Neural progenitor cell (in vitro differentiated cells): ENCODE data around the gene TMEM37. TPM values are rescaled to one million over a fixed set of nuclear protein-coding genes. Genes with fewer than 3 reads are reported as not detected.
A peak's percentile ranks its signal among the peaks of the same experiment; 100 is the strongest.

ENCODE experiments used
- DNase-seq: peaks from one replicate; pipeline ENCODE4 v3.0.0-alpha.2; 2016; ENCODE audit warnings: low spot score
- H2AFZ ChIP-seq: fragments of 200-600 bp; sonication (generic); replicated peaks from 2 replicates; pipeline ENCODE4 v1.6.1; 2016; ENCODE audit warnings: antibody characterized with exemption
- H3F3A ChIP-seq: fragments of 200-600 bp; sonication (generic); 2 replicates; pipeline ENCODE4 v1.6.1; 2016; ENCODE audit warnings: antibody characterized with exemption, low read depth
- H3K27ac ChIP-seq: fragments of 200-600 bp; sonication (generic); 2 replicates; pipeline ENCODE4 v1.5.1; 2016; ENCODE audit warnings: mild to moderate bottlenecking
- H3K27me3 ChIP-seq: fragments of 200-600 bp; sonication (generic); 2 replicates; pipeline ENCODE4 v1.6.1; 2016; ENCODE audit warnings: mild to moderate bottlenecking, moderate library complexity
- H3K36me3 ChIP-seq: fragments of 200-600 bp; sonication (generic); 2 replicates; pipeline ENCODE4 v1.5.1; 2016
- H3K4me1 ChIP-seq: fragments of 200-600 bp; sonication (generic); 2 replicates; pipeline ENCODE4 v1.6.1; 2016; ENCODE audit warnings: mixed run types
- H3K4me2 ChIP-seq: fragments of 200-600 bp; sonication (generic); 2 replicates; pipeline ENCODE4 v1.6.1; 2016
- H3K4me3 ChIP-seq: fragments of 200-600 bp; sonication (generic); 2 replicates; pipeline ENCODE4 v1.5.1; 2016
- H3K79me2 ChIP-seq: fragments of 200-600 bp; sonication (generic); 2 replicates; pipeline ENCODE4 v1.6.1; 2016; ENCODE audit warnings: low read depth
- H3K9ac ChIP-seq: fragments of 200-600 bp; sonication (generic); 2 replicates; pipeline ENCODE4 v1.6.1; 2016
- H3K9me3 ChIP-seq: fragments of 200-600 bp; sonication (generic); 2 replicates; pipeline ENCODE4 v1.5.1; 2016; ENCODE audit warnings: low read depth
- H4K20me1 ChIP-seq: fragments of 200-600 bp; sonication (generic); 2 replicates; pipeline ENCODE4 v1.6.1; 2016; ENCODE audit warnings: low read depth
- H3K27ac Mint-ChIP-seq: 3 replicates; pipeline ENCODE4 v1.8.0; 2021; ENCODE audit warnings: mixed read lengths
- H3K27me3 Mint-ChIP-seq: 2 replicates; pipeline ENCODE4 v1.8.0; 2022; ENCODE audit warnings: low read depth, mild to moderate bottlenecking, inconsistent platforms, moderate library complexity, mixed read lengths; ENCODE audit not compliant: insufficient read depth
- H3K36me3 Mint-ChIP-seq: 3 replicates; pipeline ENCODE4 v1.8.0; 2021; ENCODE audit warnings: mixed read lengths
- H3K4me1 Mint-ChIP-seq: 3 replicates; pipeline ENCODE4 v1.8.0; 2021; ENCODE audit warnings: mixed read lengths
- H3K4me3 Mint-ChIP-seq: 3 replicates; pipeline ENCODE4 v1.8.0; 2021; ENCODE audit warnings: mild to moderate bottlenecking, moderate library complexity, mixed read lengths
- H3K9me3 Mint-ChIP-seq: 3 replicates; pipeline ENCODE4 v1.8.0; 2020; ENCODE audit warnings: mixed read lengths
- EZH2 ChIP-seq: fragments of 200-600 bp; sonication (generic); IDR thresholded peaks from 2 replicates; pipeline ENCODE4 v1.6.1; 2017; ENCODE audit warnings: antibody characterized with exemption, mild to moderate bottlenecking, moderate library complexity
- EZH2phosphoT487 ChIP-seq: fragments of 200-600 bp; sonication (generic); IDR thresholded peaks from 2 replicates; pipeline ENCODE4 v1.6.1; 2017; ENCODE audit warnings: antibody characterized with exemption
- total RNA-seq: library from RNA; depleted of rRNA; stranded (reverse); fragments of >200 nt; gene quantifications from 2 replicates; pipeline ENCODE4 v1.2.3, GENCODE V29; 2015; ENCODE audit warnings: low replicate concordance
- TF ChIP-seq, protein P1 (sequence below): fragments of 200-600 bp; sonication (generic); IDR thresholded peaks from 2 replicates; pipeline ENCODE4 v1.5.1; 2017; ENCODE audit warnings: antibody characterized with exemption, mild to moderate bottlenecking

TMEM37 gene
- total RNA-seq, 1 donor from 2014 or later, result 1.0 TPM

DNA sequence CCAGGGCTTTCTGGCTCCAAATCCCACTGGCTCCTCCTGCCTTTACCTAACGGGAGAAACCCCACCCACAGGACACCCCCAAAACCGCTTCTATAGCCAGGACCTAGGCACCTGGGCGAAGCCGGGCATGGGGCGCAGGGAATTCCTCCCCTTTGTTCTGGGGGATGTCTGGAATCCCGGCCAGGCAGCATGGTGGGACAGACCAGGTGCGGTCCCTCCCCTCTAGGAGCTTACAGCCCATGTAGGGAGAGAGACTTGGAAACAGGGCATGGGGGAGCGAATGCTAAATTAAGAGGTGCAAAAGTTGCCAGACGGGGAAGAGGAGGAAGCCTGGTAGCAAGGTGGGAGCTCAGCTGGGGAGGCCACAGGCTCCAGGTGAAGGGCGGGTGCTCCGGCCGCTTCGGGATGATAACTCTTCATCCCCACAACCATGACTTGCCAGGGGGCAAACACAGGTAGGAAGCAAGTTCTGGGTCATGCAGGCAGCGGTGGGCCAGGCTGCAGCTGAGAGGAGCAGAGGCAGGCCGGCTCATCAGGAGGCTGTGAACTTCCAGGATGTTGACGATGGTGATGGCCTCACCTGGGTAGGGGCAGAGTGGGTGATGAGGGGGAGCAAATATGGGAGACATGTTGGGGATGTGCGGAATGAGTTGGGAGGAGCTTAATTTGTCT lies 1.3 kb downstream of the TMEM37 start:
- Histone ChIP-seq H3K9me3 (no peaks in the 10 kb centered on the region), H3K27me3 (peaks cover 31% of the 10 kb centered on the region), H3K9ac (no peak overlapping the region), H3K4me3 (peak overlapping the region; percentile 64), H4K20me1 (peaks cover 13% of the 10 kb centered on the region), H3K27ac (no peak overlapping the region), H3F3A (peaks cover 37% of the 10 kb centered on the region), H3K36me3 (no peaks in the 10 kb centered on the region), H3K4me2 (peak overlapping the region; percentile 90), H3K4me1 (peaks cover 23% of the 10 kb centered on the region), H2AFZ (no peak overlapping the region), H3K79me2 (no peaks in the 10 kb centered on the region)
- no peak for DNase-seq
- no peak overlapping the region for H3K27ac Mint-ChIP-seq
- peaks cover 3% of the 10 kb centered on the region for H3K9me3 Mint-ChIP-seq
- TF ChIP-seq EZH2phosphoT487 (no peak), EZH2 (no peak)
- TF ChIP-seq, protein P1, sequence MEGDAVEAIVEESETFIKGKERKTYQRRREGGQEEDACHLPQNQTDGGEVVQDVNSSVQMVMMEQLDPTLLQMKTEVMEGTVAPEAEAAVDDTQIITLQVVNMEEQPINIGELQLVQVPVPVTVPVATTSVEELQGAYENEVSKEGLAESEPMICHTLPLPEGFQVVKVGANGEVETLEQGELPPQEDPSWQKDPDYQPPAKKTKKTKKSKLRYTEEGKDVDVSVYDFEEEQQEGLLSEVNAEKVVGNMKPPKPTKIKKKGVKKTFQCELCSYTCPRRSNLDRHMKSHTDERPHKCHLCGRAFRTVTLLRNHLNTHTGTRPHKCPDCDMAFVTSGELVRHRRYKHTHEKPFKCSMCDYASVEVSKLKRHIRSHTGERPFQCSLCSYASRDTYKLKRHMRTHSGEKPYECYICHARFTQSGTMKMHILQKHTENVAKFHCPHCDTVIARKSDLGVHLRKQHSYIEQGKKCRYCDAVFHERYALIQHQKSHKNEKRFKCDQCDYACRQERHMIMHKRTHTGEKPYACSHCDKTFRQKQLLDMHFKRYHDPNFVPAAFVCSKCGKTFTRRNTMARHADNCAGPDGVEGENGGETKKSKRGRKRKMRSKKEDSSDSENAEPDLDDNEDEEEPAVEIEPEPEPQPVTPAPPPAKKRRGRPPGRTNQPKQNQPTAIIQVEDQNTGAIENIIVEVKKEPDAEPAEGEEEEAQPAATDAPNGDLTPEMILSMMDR, result no peak
- H3K27me3 Mint-ChIP-seq, result peaks cover 15% of the 10 kb centered on the region
- peak overlapping the region; percentile 82 for H3K4me3 Mint-ChIP-seq
- no peaks in the 10 kb centered on the region for H3K36me3 Mint-ChIP-seq
- H3K4me1 Mint-ChIP-seq, result peaks cover 41% of the 10 kb centered on the region

DNA sequence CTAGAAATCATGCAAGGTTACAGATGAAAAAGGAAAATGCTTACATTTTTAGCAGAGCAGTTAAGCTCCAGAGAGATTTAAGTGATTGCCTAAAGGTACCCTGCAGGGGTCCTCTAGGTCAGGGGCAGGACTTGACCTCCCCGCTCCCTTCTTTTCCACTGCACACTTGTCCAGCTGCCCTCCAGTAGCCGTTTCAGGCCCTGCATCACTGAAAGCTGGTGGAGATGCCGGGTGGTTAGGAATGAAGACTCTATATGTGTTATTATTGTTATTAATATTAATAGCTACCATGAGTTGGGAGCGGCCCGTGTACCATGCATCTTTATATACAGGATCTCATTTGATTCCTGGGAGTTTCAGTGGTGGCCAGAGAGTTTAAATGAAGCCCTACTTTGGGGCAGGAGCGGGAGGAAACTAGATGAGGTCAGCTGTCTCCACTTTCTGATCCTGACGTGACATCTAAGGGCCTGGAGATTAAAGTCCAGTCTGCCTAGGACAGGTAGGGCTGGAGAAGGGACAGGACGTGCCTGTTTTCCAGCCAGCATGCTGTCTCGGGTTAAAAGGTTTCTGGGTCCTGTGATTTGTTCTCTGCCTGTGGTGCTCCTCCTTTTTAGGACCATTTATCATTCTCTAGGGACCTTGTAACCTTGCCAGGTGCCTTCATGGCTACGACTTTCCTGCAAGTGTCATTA lies 2.1 kb downstream of the TMEM37 start:
- H3K4me2 ChIP-seq, result no peak overlapping the region
- no peak overlapping the region for H3K4me3 ChIP-seq
- H3K27me3 Mint-ChIP-seq, result peaks cover 15% of the 10 kb centered on the region
- H3K27me3 ChIP-seq, result peaks cover 31% of the 10 kb centered on the region
- H3K27ac Mint-ChIP-seq, result no peak overlapping the region
- H3K9me3 ChIP-seq, result no peaks in the 10 kb centered on the region
- H3K4me1 Mint-ChIP-seq, result peaks cover 35% of the 10 kb centered on the region
- DNase-seq, result no peak
- H3K27ac ChIP-seq, result no peak overlapping the region
- H3K9ac ChIP-seq, result no peak overlapping the region
- H2AFZ ChIP-seq, result no peak overlapping the region
- peak overlapping the region; percentile 69 for H3K4me3 Mint-ChIP-seq
- H3K36me3 Mint-ChIP-seq, result no peaks in the 10 kb centered on the region
- H3K9me3 Mint-ChIP-seq, result peaks cover 3% of the 10 kb centered on the region
- peaks cover 23% of the 10 kb centered on the region for H3K4me1 ChIP-seq
- H3K36me3 ChIP-seq, result no peaks in the 10 kb centered on the region
- TF ChIP-seq EZH2phosphoT487, result no peak
- no peaks in the 10 kb centered on the region for H3K79me2 ChIP-seq
- peaks cover 13% of the 10 kb centered on the region for H4K20me1 ChIP-seq
- H3F3A ChIP-seq, result peaks cover 37% of the 10 kb centered on the region

DNA sequence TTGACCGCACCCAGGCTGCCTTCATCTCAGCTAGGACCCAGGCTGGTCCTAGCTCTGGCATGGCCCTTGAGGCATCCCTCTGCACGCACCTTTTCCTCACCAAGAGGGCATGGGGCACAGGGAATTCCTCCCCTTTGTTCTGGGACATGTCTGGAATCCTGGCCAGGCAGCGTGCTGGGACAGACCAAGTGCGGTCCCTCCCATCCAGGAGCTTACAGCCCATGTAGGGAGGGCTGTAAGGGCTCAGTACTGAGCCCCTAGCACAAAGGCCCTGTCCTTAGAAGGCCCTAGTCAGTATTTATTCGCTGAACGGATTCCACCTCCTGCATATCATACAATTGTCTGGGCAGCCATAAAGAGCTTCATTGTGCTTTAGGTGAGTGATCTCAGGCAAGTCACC lies 3.0 kb downstream of the TMEM37 start:
- no peak for TF ChIP-seq EZH2phosphoT487
- no peak for TF ChIP-seq EZH2
- TF ChIP-seq, protein P1, result no peak
- H3K4me3 Mint-ChIP-seq, result no peak overlapping the region

More for the DNA sequence above, 3.0 kb downstream of the TMEM37 start:
- Histone ChIP-seq H3K4me3 (no peak overlapping the region), H3K4me2 (peak overlapping the region; percentile 6), H3F3A (peaks cover 29% of the 10 kb centered on the region), H3K9me3 (no peaks in the 10 kb centered on the region), H3K9ac (no peak overlapping the region), H3K79me2 (no peaks in the 10 kb centered on the region), H3K36me3 (no peaks in the 10 kb centered on the region), H2AFZ (no peak overlapping the region), H3K27me3 (peaks cover 31% of the 10 kb centered on the region), H3K27ac (no peak overlapping the region), H4K20me1 (peaks cover 13% of the 10 kb centered on the region), H3K4me1 (peaks cover 23% of the 10 kb centered on the region)
- peaks cover 13% of the 10 kb centered on the region for H3K27me3 Mint-ChIP-seq
- H3K36me3 Mint-ChIP-seq, result no peaks in the 10 kb centered on the region
- peak; percentile 66 for DNase-seq
- H3K9me3 Mint-ChIP-seq, result peaks cover 3% of the 10 kb centered on the region
- peaks cover 31% of the 10 kb centered on the region for H3K4me1 Mint-ChIP-seq
- H3K27ac Mint-ChIP-seq, result no peak overlapping the region
